ENCODE data around the gene AMELX. TPM values are rescaled to one million over a fixed set of nuclear protein-coding genes. Genes with fewer than 3 reads are reported as not detected.

The AMELX gene
- polyA plus RNA-seq, 2 of the 4 experiments (the other 2 are of a cell fraction): not detected

DNA sequence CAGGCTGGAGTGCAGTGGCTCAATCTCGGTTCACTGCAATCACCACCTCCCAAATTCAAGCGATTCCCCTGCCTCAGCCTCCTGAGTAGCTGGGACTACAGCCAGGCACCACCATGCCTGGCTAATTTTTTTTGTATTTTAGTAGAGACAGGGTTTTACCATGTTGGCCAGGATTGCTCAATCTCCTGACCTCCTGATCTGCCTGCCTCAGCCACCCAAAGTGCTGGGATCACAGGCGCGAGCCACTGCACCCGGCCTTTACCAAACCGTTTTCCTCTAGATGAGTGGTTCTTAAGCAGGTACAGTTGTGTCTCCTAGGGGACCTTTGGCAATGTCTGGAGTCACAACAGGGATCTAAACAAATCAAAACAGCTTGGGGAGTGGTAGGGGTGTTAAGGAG is 11.6 kb downstream of the AMELX start (continued):
- TF ChIP-seq, protein P1, sequence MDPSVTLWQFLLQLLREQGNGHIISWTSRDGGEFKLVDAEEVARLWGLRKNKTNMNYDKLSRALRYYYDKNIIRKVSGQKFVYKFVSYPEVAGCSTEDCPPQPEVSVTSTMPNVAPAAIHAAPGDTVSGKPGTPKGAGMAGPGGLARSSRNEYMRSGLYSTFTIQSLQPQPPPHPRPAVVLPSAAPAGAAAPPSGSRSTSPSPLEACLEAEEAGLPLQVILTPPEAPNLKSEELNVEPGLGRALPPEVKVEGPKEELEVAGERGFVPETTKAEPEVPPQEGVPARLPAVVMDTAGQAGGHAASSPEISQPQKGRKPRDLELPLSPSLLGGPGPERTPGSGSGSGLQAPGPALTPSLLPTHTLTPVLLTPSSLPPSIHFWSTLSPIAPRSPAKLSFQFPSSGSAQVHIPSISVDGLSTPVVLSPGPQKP (IDR thresholded peaks at IDR 0.05; ENCODE audit: low read depth, low read length): no peak
- no peak for TF ChIP-seq RARB (CRISPR knock-in tag; IDR thresholded peaks at IDR 0.05)
- TF ChIP-seq CEBPB (IDR thresholded peaks at IDR 0.05): no peak
- TF ChIP-seq RAD21 (conservative IDR thresholded peaks at IDR 0.05 in 1 of 2, IDR thresholded peaks at IDR 0.05 in 1 of 2): no peak
- TF ChIP-seq FOXS1 (CRISPR knock-in tag; IDR thresholded peaks at IDR 0.05): no peak
- no peak for TF ChIP-seq HOXB13 (CRISPR knock-in tag; IDR thresholded peaks at IDR 0.05; ENCODE audit: low read depth)
- no peak for TF ChIP-seq TP53 (CRISPR knock-in tag; IDR thresholded peaks at IDR 0.05)
- TF ChIP-seq MAFK (IDR thresholded peaks at IDR 0.05; ENCODE audit: partially characterized antibody): no peak
- no peak for TF ChIP-seq ZFP36 (IDR thresholded peaks at IDR 0.05; ENCODE audit: borderline replicate concordance, partially characterized antibody)

DNA sequence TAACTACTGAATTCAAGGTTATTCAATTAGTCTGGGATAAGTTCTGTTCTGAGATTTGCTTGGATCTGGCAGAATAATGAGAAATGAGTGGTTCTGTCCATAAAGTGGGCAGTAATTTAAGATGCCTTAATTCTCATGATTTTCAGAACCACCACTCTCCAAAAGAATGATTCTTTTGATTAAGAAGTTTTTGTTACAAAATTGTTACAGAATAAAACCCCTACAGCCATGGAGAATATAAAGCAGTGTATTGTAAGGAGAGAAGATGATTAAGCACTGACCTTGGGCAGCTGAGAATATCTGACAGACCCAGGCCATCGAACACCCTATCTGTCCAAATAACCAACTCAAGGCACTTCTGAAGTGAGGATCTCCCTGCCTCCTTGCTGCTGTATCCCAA is 12.4 kb downstream of the AMELX start:
- no peak for DNase-seq (ENCODE audit: low read depth in 1 of 2, low spot score in 1 of 2)
- TF ChIP-seq BHLHE40 (IDR thresholded peaks at IDR 0.05; ENCODE audit: low read depth, low read length) (no peak), CBX2 (IDR thresholded peaks at IDR 0.05; ENCODE audit: borderline replicate concordance, low read depth) (no peak)
- no peak for FAIRE-seq
- Histone ChIP-seq H3K4me3 (no peak overlapping the region), H3K27ac (no peak overlapping the region), H3K4me1 (no peaks in the 10 kb centered on the region), H3K4me2 (no peak overlapping the region), H3K9me3 (no peaks in the 10 kb centered on the region)
- ATAC-seq: no peak
- ChIA-PET POLR2A (no interaction called here), CTCF (no interaction called here)
- WGBS (ENCODE audit: missing lambda C conversion rate): 0% methylated on average over 1 of the region's 1 CpG

DNA sequence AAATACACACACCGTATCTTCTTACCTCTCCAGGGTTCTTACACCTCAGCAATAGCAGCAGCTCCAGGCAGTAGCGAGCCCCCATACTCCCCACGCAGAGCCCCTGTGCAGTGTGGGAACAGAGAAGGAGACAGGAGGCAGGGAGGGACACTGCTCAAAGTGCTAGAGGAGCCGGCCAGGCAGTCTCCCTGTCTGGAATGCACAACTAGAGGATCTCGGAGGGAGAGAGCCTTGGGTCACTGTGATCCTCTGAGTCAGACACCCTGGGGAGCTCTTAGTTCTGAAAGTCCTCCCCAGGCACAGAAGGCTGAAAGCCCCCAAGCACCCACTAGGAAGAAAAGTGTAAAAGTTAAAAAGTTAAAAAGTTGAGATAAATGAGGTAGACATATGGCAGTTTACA is 16.0 kb downstream of the AMELX start:
- Histone ChIP-seq H3K4me3 (no peak overlapping the region), H3K4me2 (no peak overlapping the region), H3K9me3 (no peaks in the 10 kb centered on the region), H3K4me1 (no peaks in the 10 kb centered on the region), H3K27ac (no peak overlapping the region)
- TF ChIP-seq, protein P1 (IDR thresholded peaks at IDR 0.05; ENCODE audit: low read depth, low read length): no peak
- TF ChIP-seq EHMT2 (IDR thresholded peaks at IDR 0.05; ENCODE audit: low read depth) (no peak), TP53 (CRISPR knock-in tag; IDR thresholded peaks at IDR 0.05) (no peak), HES2 (IDR thresholded peaks at IDR 0.05) (no peak), RARB (CRISPR knock-in tag; IDR thresholded peaks at IDR 0.05) (no peak), MAFK (IDR thresholded peaks at IDR 0.05; ENCODE audit: partially characterized antibody) (no peak), ESRRA (IDR thresholded peaks at IDR 0.05; ENCODE audit: borderline replicate concordance, low read length) (no peak), ZNF302 (CRISPR knock-in tag; IDR thresholded peaks at IDR 0.05) (no peak)
- TF ChIP-seq, protein P2, sequence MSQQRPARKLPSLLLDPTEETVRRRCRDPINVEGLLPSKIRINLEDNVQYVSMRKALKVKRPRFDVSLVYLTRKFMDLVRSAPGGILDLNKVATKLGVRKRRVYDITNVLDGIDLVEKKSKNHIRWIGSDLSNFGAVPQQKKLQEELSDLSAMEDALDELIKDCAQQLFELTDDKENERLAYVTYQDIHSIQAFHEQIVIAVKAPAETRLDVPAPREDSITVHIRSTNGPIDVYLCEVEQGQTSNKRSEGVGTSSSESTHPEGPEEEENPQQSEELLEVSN (IDR thresholded peaks at IDR 0.05; ENCODE audit: borderline replicate concordance, low read depth): no peak
- TF ChIP-seq, protein P3, sequence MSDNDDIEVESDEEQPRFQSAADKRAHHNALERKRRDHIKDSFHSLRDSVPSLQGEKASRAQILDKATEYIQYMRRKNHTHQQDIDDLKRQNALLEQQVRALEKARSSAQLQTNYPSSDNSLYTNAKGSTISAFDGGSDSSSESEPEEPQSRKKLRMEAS (IDR thresholded peaks at IDR 0.05): no peak
- ChIA-PET CTCF (no interaction called here), POLR2A (no interaction called here)
- DNase-seq (ENCODE audit: low read depth in 1 of 2, low spot score in 1 of 2): no peak
- ATAC-seq: no peak
- FAIRE-seq: no peak
- 100% methylated on average over 1 of the region's 5 CpGs for WGBS (ENCODE audit: missing lambda C conversion rate)

DNA sequence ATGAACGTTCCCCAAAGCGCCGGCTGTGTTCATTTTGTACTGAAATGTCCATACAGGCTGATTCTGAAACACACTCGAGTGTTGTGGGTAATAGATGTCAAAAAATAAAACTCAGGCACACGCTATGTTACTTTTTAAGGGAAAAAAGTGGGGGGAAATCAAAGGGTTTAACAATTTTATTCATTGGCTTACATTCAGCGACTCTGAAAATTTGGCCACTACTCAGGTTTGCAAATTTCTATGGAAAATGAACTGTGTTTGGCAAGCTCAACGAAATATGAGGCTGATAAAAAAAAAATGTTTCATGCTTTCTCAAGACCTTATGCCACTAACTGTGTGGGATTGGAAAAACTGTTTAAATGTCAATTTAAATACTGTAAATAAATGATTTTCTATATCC is 18.5 kb downstream of the AMELX start:
- Histone ChIP-seq H3K4me2 (no peak overlapping the region), H3K27ac (no peak overlapping the region), H3K9me3 (no peaks in the 10 kb centered on the region), H3K4me3 (no peak overlapping the region), H3K4me1 (no peaks in the 10 kb centered on the region)
- ChIA-PET POLR2A (no interaction called here), CTCF (no interaction called here)
- 28% methylated on average over 7 of the region's 7 CpGs for WGBS (ENCODE audit: missing lambda C conversion rate)
- DNase-seq (ENCODE audit: low read depth in 1 of 2, low spot score in 1 of 2) (no peak), ATAC-seq (no peak), FAIRE-seq (peak; percentile 77)
- no peak for TF ChIP-seq POLR2A (IDR thresholded peaks at IDR 0.05; ENCODE audit: low read length)
- TF ChIP-seq TFCP2L1 (CRISPR knock-in tag; IDR thresholded peaks at IDR 0.05): no peak
- TF ChIP-seq EHMT2 (IDR thresholded peaks at IDR 0.05; ENCODE audit: low read depth): no peak
- no peak for TF ChIP-seq PHF8 (IDR thresholded peaks at IDR 0.05; ENCODE audit: borderline replicate concordance, low read depth)
- no peak for TF ChIP-seq FOSB (CRISPR knock-in tag; IDR thresholded peaks at IDR 0.05)
- no peak for TF ChIP-seq HES2 (IDR thresholded peaks at IDR 0.05)
- no peak for TF ChIP-seq NFE2L2 (conservative IDR thresholded peaks at IDR 0.05; ENCODE audit: low read length)
- no peak for TF ChIP-seq HOXA7 (CRISPR knock-in tag; IDR thresholded peaks at IDR 0.05)
- TF ChIP-seq JUN (IDR thresholded peaks at IDR 0.05): no peak
- no peak for TF ChIP-seq ZC3H11A (IDR thresholded peaks at IDR 0.05)
- TF ChIP-seq, protein P4, sequence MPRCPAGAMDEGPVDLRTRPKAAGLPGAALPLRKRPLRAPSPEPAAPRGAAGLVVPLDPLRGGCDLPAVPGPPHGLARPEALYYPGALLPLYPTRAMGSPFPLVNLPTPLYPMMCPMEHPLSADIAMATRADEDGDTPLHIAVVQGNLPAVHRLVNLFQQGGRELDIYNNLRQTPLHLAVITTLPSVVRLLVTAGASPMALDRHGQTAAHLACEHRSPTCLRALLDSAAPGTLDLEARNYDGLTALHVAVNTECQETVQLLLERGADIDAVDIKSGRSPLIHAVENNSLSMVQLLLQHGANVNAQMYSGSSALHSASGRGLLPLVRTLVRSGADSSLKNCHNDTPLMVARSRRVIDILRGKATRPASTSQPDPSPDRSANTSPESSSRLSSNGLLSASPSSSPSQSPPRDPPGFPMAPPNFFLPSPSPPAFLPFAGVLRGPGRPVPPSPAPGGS (IDR thresholded peaks at IDR 0.05): no peak
- TF ChIP-seq, protein P5, sequence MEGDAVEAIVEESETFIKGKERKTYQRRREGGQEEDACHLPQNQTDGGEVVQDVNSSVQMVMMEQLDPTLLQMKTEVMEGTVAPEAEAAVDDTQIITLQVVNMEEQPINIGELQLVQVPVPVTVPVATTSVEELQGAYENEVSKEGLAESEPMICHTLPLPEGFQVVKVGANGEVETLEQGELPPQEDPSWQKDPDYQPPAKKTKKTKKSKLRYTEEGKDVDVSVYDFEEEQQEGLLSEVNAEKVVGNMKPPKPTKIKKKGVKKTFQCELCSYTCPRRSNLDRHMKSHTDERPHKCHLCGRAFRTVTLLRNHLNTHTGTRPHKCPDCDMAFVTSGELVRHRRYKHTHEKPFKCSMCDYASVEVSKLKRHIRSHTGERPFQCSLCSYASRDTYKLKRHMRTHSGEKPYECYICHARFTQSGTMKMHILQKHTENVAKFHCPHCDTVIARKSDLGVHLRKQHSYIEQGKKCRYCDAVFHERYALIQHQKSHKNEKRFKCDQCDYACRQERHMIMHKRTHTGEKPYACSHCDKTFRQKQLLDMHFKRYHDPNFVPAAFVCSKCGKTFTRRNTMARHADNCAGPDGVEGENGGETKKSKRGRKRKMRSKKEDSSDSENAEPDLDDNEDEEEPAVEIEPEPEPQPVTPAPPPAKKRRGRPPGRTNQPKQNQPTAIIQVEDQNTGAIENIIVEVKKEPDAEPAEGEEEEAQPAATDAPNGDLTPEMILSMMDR (IDR thresholded peaks at IDR 0.05): no peak

Data from A549 (cell line).